ENCODE data around the gene CST8.

- TF ChIP-seq CTCF (IDR thresholded peaks at IDR 0.05) (no peak), POLR2A (IDR thresholded peaks at IDR 0.05) (no peak)
Measured at GRCh38 chr20:23501926-23502325, 11.0 kb downstream of the CST8 start.
